GM12878 (cell line): ENCODE results near the gene POLR2B. TPM values are rescaled to one million over a fixed set of nuclear protein-coding genes. Genes with fewer than 3 reads are reported as not detected.

Experiments
- ATAC-seq: fragments of 200-7000 bp; cut with Tn5 transposase; 3 replicates; pipeline ENCODE4 v1.9.1; 2020; ENCODE audit warnings: mild to moderate bottlenecking, moderate library complexity
- BruUV-seq: library from RNA; stranded (reverse); fragments of 400-500 nt; replicated peaks from 2 replicates; lab custom pipeline; 2021; lab: Mats Ljungman, UMichigan
- CTCF ChIA-PET: fragments of 300-600 bp; sonication (Branson Sonifier 250); formaldehyde crosslinking; extraction: SDS; loops from one replicate; lab custom pipeline; 2021; ENCODE audit warnings: inconsistent platforms; lab: Yijun Ruan, JAX
- POLR2A ChIA-PET: fragments of 350-600 bp; formaldehyde crosslinking; extraction: SDS; loops from one replicate; lab custom pipeline; 2021; ENCODE audit warnings: inconsistent platforms; lab: Charles Lee
- RAD21 ChIA-PET: fragments of 300-600 bp; sonication (Branson Sonifier 250); formaldehyde crosslinking; loops from one replicate; lab custom pipeline; 2023; ENCODE audit warnings: antibody characterized with exemption; ENCODE audit not compliant: unreplicated experiment; lab: Charles Lee
- SMC1A ChIA-PET: fragments of 300-600 bp; sonication (Branson Sonifier 250); formaldehyde crosslinking; loops from one replicate; lab custom pipeline; 2023; ENCODE audit not compliant: unreplicated experiment, uncharacterized antibody; lab: Charles Lee
- DNase-seq: peaks from one replicate; pipeline ENCODE4 v3.0.0-alpha.2; 2011; ENCODE audit warnings: low read depth, low spot score
- FAIRE-seq: peaks from 3 replicates; lab custom pipeline; 2011; peaks lifted over from hg19 to GRCh38; lab: Jason Lieb, UNC
- H2AFZ ChIP-seq: 2 replicates; pipeline ENCODE4 v1.6.0; 2011; ENCODE audit warnings: low read depth, low read length, control low read depth; ENCODE audit not compliant: control insufficient read depth
- H3K27ac ChIP-seq: 2 replicates; pipeline ENCODE4 v1.5.1; 2011; ENCODE audit warnings: control low read depth; ENCODE audit not compliant: control insufficient read depth, insufficient read depth
- H3K27me3 ChIP-seq, 2 experiments: replicated peaks in 1 of 2; 2 replicates each; pipeline versions ENCODE4 v1.6.0 to v1.6.1; 2011; ENCODE audit warnings: low read length in 1 of 2; ENCODE audit not compliant: control insufficient read depth in 2 of 2, insufficient read depth in 2 of 2
- H3K36me3 ChIP-seq, 2 experiments: 2 replicates each; pipeline ENCODE4 v1.5.1; 2011; ENCODE audit warnings: low read length in 1 of 2; ENCODE audit not compliant: control insufficient read depth in 2 of 2, insufficient read depth in 2 of 2
- H3K4me1 ChIP-seq: 2 replicates; pipeline ENCODE4 v1.6.1; 2011; ENCODE audit warnings: mild to moderate bottlenecking, low read length, moderate library complexity, mixed read lengths; ENCODE audit not compliant: control insufficient read depth, insufficient read depth
- H3K4me2 ChIP-seq: 2 replicates; pipeline ENCODE4 v1.6.0; 2011; ENCODE audit warnings: control low read depth; ENCODE audit not compliant: control insufficient read depth, insufficient read depth
- H3K4me3 ChIP-seq: fragments of 200-600 bp; sonication (generic); 2 replicates; pipeline ENCODE4 v1.5.1; 2016
- H3K79me2 ChIP-seq: 2 replicates; pipeline ENCODE4 v1.6.0; 2011; ENCODE audit warnings: low read length; ENCODE audit not compliant: control insufficient read depth, insufficient read depth
- H3K9ac ChIP-seq: 2 replicates; pipeline ENCODE4 v1.8.0; 2011; ENCODE audit warnings: low read length, control low read depth, mixed read lengths; ENCODE audit not compliant: control insufficient read depth, insufficient read depth
- H3K9me3 ChIP-seq: replicated peaks from 3 replicates; pipeline ENCODE4 v1.5.1; 2011; ENCODE audit warnings: mild to moderate bottlenecking, low read length; ENCODE audit not compliant: control insufficient read depth, insufficient read depth
- H4K20me1 ChIP-seq: 2 replicates; pipeline ENCODE4 v1.6.0; 2011; ENCODE audit not compliant: control insufficient read depth, insufficient read depth
- ATF2 ChIP-seq: IDR thresholded peaks from 2 replicates; pipeline ENCODE4 v1.6.1; 2012; ENCODE audit warnings: low read length, inconsistent platforms
- BACH1 ChIP-seq: fragments of 450-650 bp; IDR thresholded peaks from 2 replicates; pipeline ENCODE4 v1.6.1; 2017; ENCODE audit warnings: mild to moderate bottlenecking, borderline replicate concordance
- BCL3 ChIP-seq: IDR thresholded peaks from 2 replicates; pipeline ENCODE4 v1.6.1; 2011; ENCODE audit warnings: borderline replicate concordance, low read depth, mild to moderate bottlenecking, moderate library complexity, low read length; ENCODE audit not compliant: insufficient read depth, poor library complexity, severe bottlenecking
- CBFB ChIP-seq: IDR thresholded peaks from 2 replicates; pipeline ENCODE4 v1.6.1; 2016; ENCODE audit warnings: antibody characterized with exemption, low read depth
- FOXM1 ChIP-seq: IDR thresholded peaks from 2 replicates; pipeline ENCODE4 v1.6.1; 2012; ENCODE audit warnings: low read depth, mild to moderate bottlenecking, inconsistent platforms, low read length, moderate library complexity
- NFYB ChIP-seq: IDR thresholded peaks from 2 replicates; pipeline ENCODE4 v1.6.1; 2011; ENCODE audit warnings: low read depth, mild to moderate bottlenecking, low read length, improper control_type of control experiment, moderate library complexity; ENCODE audit not compliant: insufficient read depth
- SUPT20H ChIP-seq: IDR thresholded peaks from 2 replicates; pipeline ENCODE4 v1.6.1; 2011; ENCODE audit warnings: low read depth, mild to moderate bottlenecking, low read length, moderate library complexity, borderline replicate concordance; ENCODE audit not compliant: control insufficient read depth
- TCF12 ChIP-seq: IDR thresholded peaks from 2 replicates; pipeline ENCODE4 v1.6.1; 2011; ENCODE audit warnings: low read depth, mild to moderate bottlenecking, low read length
- ZBTB4 ChIP-seq: fragments of 450-650 bp; formaldehyde crosslinking; IDR thresholded peaks from 2 replicates; pipeline ENCODE4 v1.4.0; 2022; ENCODE audit warnings: mild to moderate bottlenecking, moderate library complexity
- WGBS: methylation state at CpG from one replicate; pipeline ENCODE4 v1.1.6; 2016; ENCODE audit warnings: low lambda C conversion rate; ENCODE audit not compliant: insufficient replicate concordance, insufficient coverage; ENCODE audit errors: missing lambda C conversion rate; 5-methylcytosine and 5-hydroxymethylcytosine counted together
- in situ Hi-C: fragments of 300-500 bp; cut with MboI; formaldehyde crosslinking; loops from 9 replicates; pipeline ENCODE4 v1.14.3; 2018; ENCODE audit warnings: mixed read lengths
- intact Hi-C: fragments of 100-400 bp; cut with micrococcal nuclease; formaldehyde crosslinking; loops from one replicate; pipeline ENCODE4 v1.14.2; 2022; ENCODE audit not compliant: unreplicated experiment
- polyA plus RNA-seq, 11 experiments: library from polyadenylated mRNA; depleted of rRNA in 4 of 11; unstranded in 6 of 11; stranded (reverse) in 5 of 11; fragments of >200 nt; fragmentation: Nextera tagmentation in 4 of 11; fragmentation: Illumina TruSeq in 1 of 11; extraction: Ambion mirVana in 4 of 11; extraction: Trizol in 1 of 11; gene quantifications; 1 replicate in 1 of 11; 2 replicates in 10 of 11; pipeline versions ENCODE4 v1.2.1 to v1.2.3, GENCODE V29; 2011 to 2016; ENCODE audit warnings: inconsistent platforms in 2 of 11, missing spikeins in 2 of 11, low read depth in 1 of 11
- total RNA-seq, 4 experiments: library from RNA; depleted of rRNA in 3 of 4; stranded (reverse); fragments of >200 nt in 3 of 4; fragmentation: Illumina TruSeq in 1 of 4; extraction: Trizol in 1 of 4; gene quantifications; 2 replicates each; pipeline versions ENCODE4 v1.2.1 to v1.2.3, GENCODE V29; 2013 to 2021

POLR2B gene
- total and polyA plus RNA-seq, 10 of the 15 experiments (the other 5 are each of a cell fraction or from before 2014, with no cell fraction given): 46.0 to 183 (median 99.2) TPM

GRCh38 chr4:56999751-57000150 lies 21.1 kb downstream of the POLR2B start:
- H2AFZ ChIP-seq: no peak overlapping the region
- no peak overlapping the region for H3K4me3 ChIP-seq
- ChIA-PET CTCF (no interaction called here), SMC1A (interaction anchor here (0.6 kb wide), 1 partner anchor 20 kb away, joined by 3 read pairs; no protein-coding TSS in a partner anchor), POLR2A (interaction anchor here (1.0 to 1.1 kb wide), 2 partner anchors 8 to 12 kb away, joined by 3 to 7 read pairs; no protein-coding TSS in a partner anchor), RAD21 (interaction anchor here (0.6 kb wide), 1 partner anchor 9 kb away, joined by 3 read pairs; no protein-coding TSS in a partner anchor)
- ATAC-seq: no peak
- DNase-seq: no peak
- H4K20me1 ChIP-seq: no peaks in the 10 kb centered on the region
- H3K79me2 ChIP-seq: no peaks in the 10 kb centered on the region
- TF ChIP-seq SUPT20H (no peak), ZBTB4 (CRISPR knock-in tag) (no peak), ATF2 (no peak), TCF12 (no peak), NFYB (no peak), FOXM1 (no peak), BCL3 (no peak), CBFB (no peak), BACH1 (no peak)
- no peak overlapping the region for H3K4me2 ChIP-seq
- WGBS: 95% methylated on average over 1 of the region's 1 CpG
- in situ Hi-C loops: no loop called here
- BruUV-seq: TSS peak; percentile 27
- intact Hi-C loops: no loop called here
- no peaks in the 10 kb centered on the region for H3K4me1 ChIP-seq
- no peak overlapping the region for H3K9ac ChIP-seq
- no peak overlapping the region for H3K27ac ChIP-seq
- peaks cover 12 to 18% of the 10 kb centered on the region in 2 experiments for H3K36me3 ChIP-seq
- H3K27me3 ChIP-seq: no peaks in the 10 kb centered on the region
- no peaks in the 10 kb centered on the region for H3K9me3 ChIP-seq
- no peak for FAIRE-seq
